MCF 10A (cell line): ENCODE data around the gene TMEM91. TPM values are rescaled to one million over a fixed set of nuclear protein-coding genes. Genes with fewer than 3 reads are reported as not detected.

Experiments
- Bru-seq: library from RNA; stranded (reverse); fragments of 400-500 nt; gene quantifications from one replicate; lab custom pipeline; 2021; lab: Mats Ljungman, UMichigan
- BruChase-seq, 2 experiments: library from RNA; stranded (reverse); fragments of 400-500 nt; gene quantifications; one replicate each; lab custom pipeline; 2021; lab: Mats Ljungman, UMichigan
- BruUV-seq: library from RNA; stranded (reverse); fragments of 400-500 nt; replicated peaks from 2 replicates; lab custom pipeline; 2021; lab: Mats Ljungman, UMichigan
- CTCF ChIA-PET: fragments of 300-600 bp; sonication (Branson Sonifier 250); formaldehyde crosslinking; extraction: SDS; loops from one replicate; lab custom pipeline; 2021; ENCODE audit warnings: antibody characterized with exemption, inconsistent platforms; lab: Yijun Ruan, JAX
- POLR2A ChIA-PET: fragments of 300-600, 350-650 bp; sonication (Branson Sonifier 250); formaldehyde crosslinking; extraction: SDS; loops from one replicate; lab custom pipeline; 2020; ENCODE audit warnings: antibody characterized with exemption, inconsistent platforms; lab: Yijun Ruan, JAX
- DNase-seq: peaks from one replicate; pipeline ENCODE4 v3.0.0-alpha.2; 2018; ENCODE audit not compliant: unreplicated experiment
- H3K27ac Mint-ChIP-seq: one replicate; pipeline ENCODE4 v1.8.0; 2022; ENCODE audit warnings: mild to moderate bottlenecking, low read depth, mixed read lengths; ENCODE audit not compliant: unreplicated experiment
- H3K27me3 Mint-ChIP-seq: one replicate; pipeline ENCODE4 v1.8.0; 2022; ENCODE audit warnings: mixed read lengths; ENCODE audit not compliant: insufficient read depth, unreplicated experiment
- H3K36me3 Mint-ChIP-seq: one replicate; pipeline ENCODE4 v1.8.0; 2022; ENCODE audit warnings: mild to moderate bottlenecking, moderate library complexity, mixed read lengths; ENCODE audit not compliant: insufficient read depth, unreplicated experiment
- H3K4me1 Mint-ChIP-seq: one replicate; pipeline ENCODE4 v1.8.0; 2022; ENCODE audit warnings: mixed read lengths; ENCODE audit not compliant: insufficient read depth, unreplicated experiment
- H3K4me3 Mint-ChIP-seq: one replicate; pipeline ENCODE4 v1.8.0; 2022; ENCODE audit warnings: mild to moderate bottlenecking, moderate library complexity, mixed read lengths; ENCODE audit not compliant: unreplicated experiment
- H3K9me3 Mint-ChIP-seq: one replicate; pipeline ENCODE4 v1.8.0; 2022; ENCODE audit warnings: mixed read lengths; ENCODE audit not compliant: unreplicated experiment
- intact Hi-C: fragments of 100-400 bp; cut with micrococcal nuclease; formaldehyde crosslinking; loops from 2 replicates; pipeline ENCODE4 v1.14.1; 2022
- long read RNA-seq: library from polyadenylated mRNA; stranded (forward); transcript quantifications from one replicate; pipeline ENCODE4 v2.0.0, GENCODE V29; 2022
- total RNA-seq: library from RNA; stranded (reverse); gene quantifications from 2 replicates; pipeline ENCODE4 v1.2.3, GENCODE V29; 2022
- TF ChIP-seq, protein P1 (sequence below): fragments of 200-600 bp; IDR thresholded peaks from one replicate; pipeline ENCODE4 v1.8.0; 2022; ENCODE audit warnings: antibody characterized with exemption, mild to moderate bottlenecking; ENCODE audit not compliant: unreplicated experiment

Gene TMEM91
- 6.1 and 8.3 TPM in 2 replicates for total RNA-seq
- Bru-seq, nascent RNA = percentile 58 among the genes with signal in this experiment
- percentile 84 among the genes with signal in this experiment for BruChase-seq, experiment 1, labeled RNA remaining after a 6-hour chase
- percentile 64 among the genes with signal in this experiment for BruChase-seq, experiment 2, labeled RNA remaining after a 2-hour chase
- long read RNA-seq, partial matches to known transcripts = 0 of 4 reads
- long read RNA-seq, other reads (novel, unspliced or antisense) = 4 of 4 reads

DNA sequence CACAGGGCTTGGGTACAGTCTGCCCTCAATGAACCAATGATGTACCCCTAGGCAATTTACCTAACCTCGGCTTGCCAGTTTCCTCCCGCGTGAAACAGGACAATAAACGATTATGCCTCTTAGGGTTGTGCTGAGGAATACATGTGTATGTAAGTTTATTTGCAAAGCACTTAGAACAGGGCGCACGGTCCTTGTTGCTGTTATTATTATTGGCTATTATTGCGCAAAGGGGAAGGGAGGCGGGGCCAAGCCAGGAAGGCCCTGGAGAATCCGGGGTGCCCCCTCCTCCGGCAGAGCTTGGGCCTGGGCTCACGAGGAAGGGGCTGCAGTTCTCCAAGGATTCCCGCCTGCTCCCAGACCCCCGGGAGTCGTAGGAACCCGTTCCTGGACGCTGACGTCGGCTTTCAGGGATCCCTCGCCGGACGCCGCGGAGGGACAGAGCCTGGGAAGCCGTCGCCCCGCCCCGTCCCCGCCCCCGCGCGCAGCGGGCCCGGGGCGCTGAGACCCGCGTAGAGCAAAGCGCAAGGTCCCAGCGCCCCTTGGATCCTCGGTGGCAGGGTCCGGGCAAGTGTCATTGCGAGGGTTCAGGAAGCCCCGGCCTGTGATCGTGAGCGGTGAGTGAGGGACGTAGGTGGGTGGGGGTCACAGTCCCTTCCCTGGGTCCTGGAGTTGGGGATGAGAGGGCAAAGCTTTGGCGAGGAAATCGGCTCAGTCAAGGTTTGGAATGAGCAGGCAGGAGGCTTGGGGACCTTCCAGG, at the start of gene TMEM91:
Gene TMEM91, plus strand, starts transcription at position 293 of the 757 bp plus-strand sequence. CDS start 1,777 bp downstream, outside the sequence.
- H3K4me1 Mint-ChIP-seq = peaks cover 37% of the 10 kb centered on the region
- H3K4me3 Mint-ChIP-seq = peak within 1 kb of the TSS; percentile 48
- no TSS peak for BruUV-seq
- TF ChIP-seq, protein P1, sequence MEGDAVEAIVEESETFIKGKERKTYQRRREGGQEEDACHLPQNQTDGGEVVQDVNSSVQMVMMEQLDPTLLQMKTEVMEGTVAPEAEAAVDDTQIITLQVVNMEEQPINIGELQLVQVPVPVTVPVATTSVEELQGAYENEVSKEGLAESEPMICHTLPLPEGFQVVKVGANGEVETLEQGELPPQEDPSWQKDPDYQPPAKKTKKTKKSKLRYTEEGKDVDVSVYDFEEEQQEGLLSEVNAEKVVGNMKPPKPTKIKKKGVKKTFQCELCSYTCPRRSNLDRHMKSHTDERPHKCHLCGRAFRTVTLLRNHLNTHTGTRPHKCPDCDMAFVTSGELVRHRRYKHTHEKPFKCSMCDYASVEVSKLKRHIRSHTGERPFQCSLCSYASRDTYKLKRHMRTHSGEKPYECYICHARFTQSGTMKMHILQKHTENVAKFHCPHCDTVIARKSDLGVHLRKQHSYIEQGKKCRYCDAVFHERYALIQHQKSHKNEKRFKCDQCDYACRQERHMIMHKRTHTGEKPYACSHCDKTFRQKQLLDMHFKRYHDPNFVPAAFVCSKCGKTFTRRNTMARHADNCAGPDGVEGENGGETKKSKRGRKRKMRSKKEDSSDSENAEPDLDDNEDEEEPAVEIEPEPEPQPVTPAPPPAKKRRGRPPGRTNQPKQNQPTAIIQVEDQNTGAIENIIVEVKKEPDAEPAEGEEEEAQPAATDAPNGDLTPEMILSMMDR = no peak
- intact Hi-C loops = no loop called here
- peak; percentile 51 for DNase-seq
- H3K9me3 Mint-ChIP-seq = no peaks in the 10 kb centered on the region
- no peak within 1 kb of the TSS for H3K27ac Mint-ChIP-seq
- POLR2A ChIA-PET = interaction anchor here (1.6 to 3.2 kb wide), 2 partner anchors 12 to 49 kb away, joined by 4 to 13 read pairs; partner anchors contain the start of gene B9D2
- peaks cover 13% of the 10 kb centered on the region for H3K36me3 Mint-ChIP-seq
- H3K27me3 Mint-ChIP-seq = no peaks in the 10 kb centered on the region
- CTCF ChIA-PET = interaction anchor here (1.0 kb wide), 1 partner anchor 21 kb away, joined by 3 read pairs; no protein-coding TSS in a partner anchor

DNA sequence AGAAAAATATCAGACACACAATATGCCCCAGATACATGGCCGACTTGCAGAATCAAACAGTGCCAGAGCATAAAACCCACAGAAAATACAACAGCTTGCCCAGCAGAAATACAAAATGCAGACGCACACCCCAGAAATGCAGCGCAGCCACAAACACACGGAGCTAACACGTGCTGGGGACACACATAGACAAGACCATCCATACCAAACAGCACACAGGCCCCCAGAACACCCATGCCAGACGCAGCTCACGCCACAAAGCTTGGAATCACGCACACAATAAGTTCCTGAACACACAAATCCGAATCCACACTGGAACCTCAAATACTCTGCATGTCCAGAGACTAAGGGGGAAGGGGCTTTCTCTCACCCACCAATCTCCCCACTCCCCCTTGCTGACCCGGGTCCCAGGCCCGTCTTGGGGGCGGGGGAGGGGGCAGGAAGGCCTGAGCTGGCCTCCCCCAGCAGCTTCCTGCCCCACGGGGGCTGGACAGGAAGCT, 49.2 kb upstream of the TMEM91 start:
- H3K9me3 Mint-ChIP-seq = no peaks in the 10 kb centered on the region
- no peak for DNase-seq
- peak overlapping the region; percentile 71 for H3K4me3 Mint-ChIP-seq
- intact Hi-C loops = loop anchor here (2.0 to 10.0 kb wide), 2 partner anchors 26 to 248 kb away; partner anchors contain the start of genes CEACAM21 and TGFB1
- H3K27me3 Mint-ChIP-seq = no peaks in the 10 kb centered on the region
- peaks cover 56% of the 10 kb centered on the region for H3K4me1 Mint-ChIP-seq
- ChIA-PET POLR2A (interaction anchor here (0.9 to 2.7 kb wide), 11 partner anchors 9 to 71 kb away, joined by 3 to 20 read pairs (median 11); partner anchors contain the start of genes B9D2, CCDC97, HNRNPUL1 and TGFB1), CTCF (interaction anchor here (1.1 to 1.4 kb wide), 2 partner anchors 16 to 75 kb away, joined by 3 to 4 read pairs; no protein-coding TSS in a partner anchor)
- peaks cover 29% of the 10 kb centered on the region for H3K36me3 Mint-ChIP-seq
- H3K27ac Mint-ChIP-seq = peak overlapping the region; percentile 41
- TF ChIP-seq, protein P1 = no peak
- TSS peak; percentile 73 for BruUV-seq

DNA sequence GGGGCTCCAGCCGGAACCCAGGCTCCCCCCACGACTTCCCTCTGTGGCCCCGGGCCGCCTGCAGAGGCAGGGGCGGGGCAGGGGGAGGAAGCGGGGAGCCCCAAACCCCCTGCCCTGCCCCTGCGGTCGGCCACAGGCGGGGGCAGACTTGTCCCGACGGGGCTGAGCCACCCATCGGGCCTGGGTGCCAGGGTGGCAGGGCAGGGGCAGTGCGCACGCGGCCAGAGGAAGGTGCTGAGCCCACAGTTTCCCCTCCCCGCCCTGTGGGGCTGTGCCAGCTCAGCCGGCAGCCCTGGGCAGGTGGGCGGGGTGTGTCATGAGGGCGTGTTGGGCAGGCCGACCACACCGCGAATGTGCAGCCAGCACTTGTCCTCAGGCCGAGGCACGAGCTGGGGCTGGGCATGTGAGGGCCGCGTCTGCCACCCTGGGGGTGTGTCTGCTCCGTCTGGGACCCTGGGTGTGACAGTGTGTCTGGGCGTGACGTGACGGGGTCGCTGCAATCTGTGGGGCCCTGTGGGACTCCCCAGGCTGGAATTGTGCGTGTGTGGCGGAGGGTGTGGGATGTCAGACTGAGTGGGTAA, 48.7 kb upstream of the TMEM91 start:
- no peaks in the 10 kb centered on the region for H3K27me3 Mint-ChIP-seq
- H3K27ac Mint-ChIP-seq = peak overlapping the region; percentile 41
- no TSS peak for BruUV-seq
- CTCF ChIA-PET = interaction anchor here (1.1 to 1.4 kb wide), 2 partner anchors 16 to 75 kb away, joined by 3 to 4 read pairs; no protein-coding TSS in a partner anchor
- peak overlapping the region; percentile 71 for H3K4me3 Mint-ChIP-seq
- peaks cover 54% of the 10 kb centered on the region for H3K4me1 Mint-ChIP-seq
- intact Hi-C loops = loop anchor here (2.0 to 10.0 kb wide), 2 partner anchors 25 to 247 kb away; partner anchors contain the start of genes CEACAM21 and TGFB1
- TF ChIP-seq, protein P1 = no peak
- H3K36me3 Mint-ChIP-seq = peaks cover 32% of the 10 kb centered on the region
- H3K9me3 Mint-ChIP-seq = no peaks in the 10 kb centered on the region
- peak; percentile 92 for DNase-seq
- POLR2A ChIA-PET = interaction anchor here (0.6 to 2.7 kb wide), 14 partner anchors 10 to 227 kb away, joined by 3 to 20 read pairs (median 6); partner anchors contain the start of genes B9D2, CCDC97, HNRNPUL1 and TGFB1
